Testis (tissue), 3 donors: ENCODE data around the gene VMP1. TPM values are rescaled to one million over a fixed set of nuclear protein-coding genes. Genes with fewer than 3 reads are reported as not detected.

Experiments used
- DNase-seq: peaks from one replicate; pipeline ENCODE4 v3.0.0-alpha.2; 2019
- H3K27ac ChIP-seq, 2 donors: fragments of 200-600 bp; sonication (generic); one replicate each; pipeline ENCODE4 v1.5.1; 2019
- H3K27me3 ChIP-seq: fragments of 200-600 bp; sonication (generic); one replicate; pipeline ENCODE4 v1.5.1; 2019
- H3K36me3 ChIP-seq: fragments of 200-600 bp; sonication (generic); one replicate; pipeline ENCODE4 v1.5.1; 2017; ENCODE audit warnings: low read depth; ENCODE audit errors: missing control alignments
- H3K4me1 ChIP-seq: fragments of 200-600 bp; sonication (generic); one replicate; pipeline ENCODE4 v1.5.1; 2019
- H3K4me3 ChIP-seq, 2 donors: fragments of 200-600 bp; sonication (generic); one replicate each; pipeline ENCODE4 v1.5.1; 2017 to 2019
- H3K9me3 ChIP-seq: fragments of 200-600 bp; sonication (generic); one replicate; pipeline ENCODE4 v1.5.1; 2017
- POLR2A ChIP-seq: fragments of 450-650 bp; IDR thresholded peaks from one replicate; pipeline ENCODE4 v1.6.1; 2017; ENCODE audit warnings: antibody characterized with exemption, mild to moderate bottlenecking, moderate library complexity
- WGBS, 2 donors: methylation state at CpG; one replicate each; pipeline ENCODE4 v1.1.5; 2018; 5-methylcytosine and 5-hydroxymethylcytosine counted together
- intact Hi-C: fragments of 100-400 bp; cut with DNase I; formaldehyde crosslinking; loops from one replicate; pipeline ENCODE4 v1.15.1; 2023; ENCODE audit warnings: low total_unique reads
- polyA plus RNA-seq: library from polyadenylated mRNA; stranded (reverse); fragments of 350-450 nt; fragmentation: Illumina TruSeq; extraction: RNeasy Lipid Tissue Mini Kit (QIAGEN cat#74804); gene quantifications from one replicate; pipeline ENCODE4 v1.2.3, GENCODE V29; 2014; ENCODE audit warnings: low read depth, low replicate concordance; ENCODE audit not compliant: insufficient read depth
- total RNA-seq, 2 donors: library from RNA; depleted of rRNA; stranded (reverse); fragments of >200 nt; gene quantifications; one replicate each; pipeline ENCODE4 v1.2.3, GENCODE V29; 2016
- TF ChIP-seq, protein P1 (sequence below), 3 experiments: fragments of 450-650 bp in 2 of 3; fragments of 200-600 bp in 1 of 3; sonication (generic) in 1 of 3; IDR thresholded peaks; one replicate each; pipeline ENCODE4 v1.5.1; 2016 to 2019; ENCODE audit warnings: antibody characterized with exemption in 3 of 3, mild to moderate bottlenecking in 2 of 3, moderate library complexity in 1 of 3

The VMP1 gene
- total and polyA plus RNA-seq, 3 donors from 2014 or later, result 63.1 to 144 (median 108) TPM

DNA sequence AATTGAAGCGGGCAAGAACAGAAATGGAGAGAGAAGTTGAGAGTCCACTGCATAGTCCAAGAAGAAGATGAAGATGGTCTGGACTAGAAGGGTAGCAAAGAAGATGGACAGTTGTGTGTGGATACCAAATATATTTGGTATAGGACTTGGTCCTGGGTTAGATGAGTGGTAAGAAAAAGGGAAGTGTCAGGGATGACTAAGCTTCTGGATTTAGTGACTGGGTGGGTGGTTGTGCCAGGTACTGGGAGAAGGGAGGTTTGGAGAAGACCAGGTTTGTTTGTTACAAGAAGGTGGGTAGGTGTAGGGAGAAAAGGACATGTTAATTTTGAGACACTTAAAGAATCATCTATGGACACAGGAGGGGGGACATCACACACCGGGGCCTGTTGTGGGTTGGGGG lies 5.4 kb downstream of the VMP1 start:
- no peak overlapping the region for H3K27ac ChIP-seq
- H3K4me1 ChIP-seq, result peaks cover 16% of the 10 kb centered on the region
- intact Hi-C loops, result no loop called here
- no peaks in the 10 kb centered on the region for H3K9me3 ChIP-seq
- no peaks in the 10 kb centered on the region for H3K27me3 ChIP-seq
- TF ChIP-seq, protein P1, sequence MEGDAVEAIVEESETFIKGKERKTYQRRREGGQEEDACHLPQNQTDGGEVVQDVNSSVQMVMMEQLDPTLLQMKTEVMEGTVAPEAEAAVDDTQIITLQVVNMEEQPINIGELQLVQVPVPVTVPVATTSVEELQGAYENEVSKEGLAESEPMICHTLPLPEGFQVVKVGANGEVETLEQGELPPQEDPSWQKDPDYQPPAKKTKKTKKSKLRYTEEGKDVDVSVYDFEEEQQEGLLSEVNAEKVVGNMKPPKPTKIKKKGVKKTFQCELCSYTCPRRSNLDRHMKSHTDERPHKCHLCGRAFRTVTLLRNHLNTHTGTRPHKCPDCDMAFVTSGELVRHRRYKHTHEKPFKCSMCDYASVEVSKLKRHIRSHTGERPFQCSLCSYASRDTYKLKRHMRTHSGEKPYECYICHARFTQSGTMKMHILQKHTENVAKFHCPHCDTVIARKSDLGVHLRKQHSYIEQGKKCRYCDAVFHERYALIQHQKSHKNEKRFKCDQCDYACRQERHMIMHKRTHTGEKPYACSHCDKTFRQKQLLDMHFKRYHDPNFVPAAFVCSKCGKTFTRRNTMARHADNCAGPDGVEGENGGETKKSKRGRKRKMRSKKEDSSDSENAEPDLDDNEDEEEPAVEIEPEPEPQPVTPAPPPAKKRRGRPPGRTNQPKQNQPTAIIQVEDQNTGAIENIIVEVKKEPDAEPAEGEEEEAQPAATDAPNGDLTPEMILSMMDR (IDR thresholded peaks at IDR 0.05), result no peak
- no peak for TF ChIP-seq POLR2A
- 92 to 98% methylated on average over 2 of the region's 2 CpGs for WGBS, 2 donors
- H3K36me3 ChIP-seq, result no peaks in the 10 kb centered on the region
- H3K4me3 ChIP-seq, result no peak overlapping the region
- DNase-seq, result no peak

DNA sequence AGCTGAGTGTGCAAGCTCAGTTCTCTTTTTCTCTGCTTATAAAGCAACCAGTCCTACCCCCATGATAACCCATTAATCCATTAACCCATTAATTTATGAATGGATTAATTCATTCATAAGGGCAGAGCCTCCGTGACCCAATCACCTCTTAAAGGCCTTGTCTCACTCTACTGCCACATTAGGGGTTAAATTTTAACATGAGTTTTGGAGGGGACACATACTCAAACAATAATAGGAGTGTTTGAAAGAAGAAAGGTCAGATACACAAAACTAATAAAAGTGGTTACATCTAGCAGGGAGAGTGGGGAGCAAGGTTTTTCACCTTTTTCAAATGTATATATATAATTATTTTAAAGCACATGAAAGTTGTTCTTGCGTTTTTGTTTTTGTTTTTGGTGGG lies 6.8 kb downstream of the VMP1 start:
- no peaks in the 10 kb centered on the region for H3K9me3 ChIP-seq
- H3K4me1 ChIP-seq, result peaks cover 13% of the 10 kb centered on the region
- DNase-seq, result no peak
- WGBS, 2 donors, result 90 to 94% methylated on average over 2 of the region's 2 CpGs
- H3K27me3 ChIP-seq, result no peaks in the 10 kb centered on the region
- no peaks in the 10 kb centered on the region for H3K36me3 ChIP-seq
- no peak overlapping the region for H3K27ac ChIP-seq
- H3K4me3 ChIP-seq, result no peak overlapping the region
- intact Hi-C loops, result no loop called here
- no peak for TF ChIP-seq POLR2A
- TF ChIP-seq, protein P1 (IDR thresholded peaks at IDR 0.05), result no peak

GRCh38 chr17:59716427-59716826 lies 9.0 kb downstream of the VMP1 start:
- no peak for DNase-seq
- Histone ChIP-seq H3K27ac (peak overlapping the region in 1 of 2 donors; percentile 10), H3K9me3 (no peaks in the 10 kb centered on the region), H3K4me3 (peak overlapping the region in 1 of 2 donors; percentile 30), H3K4me1 (peaks cover 13% of the 10 kb centered on the region), H3K36me3 (no peaks in the 10 kb centered on the region), H3K27me3 (no peaks in the 10 kb centered on the region)
- WGBS, 2 donors, result 66 to 73% methylated on average over 2 of the region's 2 CpGs
- TF ChIP-seq, protein P1 (IDR thresholded peaks at IDR 0.05), result no peak
- no peak for TF ChIP-seq POLR2A
- intact Hi-C loops, result no loop called here

DNA sequence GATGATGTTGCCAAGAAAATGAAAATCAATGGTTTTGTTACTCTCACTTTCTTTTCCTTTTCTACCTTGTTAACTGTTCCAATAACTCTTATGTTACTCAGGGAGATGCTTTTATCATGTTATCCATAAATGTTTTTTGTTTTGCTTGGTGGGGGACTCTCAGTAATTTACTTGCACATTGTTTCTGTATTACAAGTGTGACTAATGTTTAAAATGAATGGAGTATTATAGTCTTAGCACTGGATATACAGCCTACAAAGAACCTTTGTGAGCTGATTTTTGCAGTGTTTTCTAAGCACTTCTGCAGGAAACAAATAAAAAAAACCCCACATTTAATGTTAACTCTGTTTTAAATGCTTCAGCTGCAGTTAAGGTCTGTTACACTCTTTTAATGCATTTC lies 12.1 kb downstream of the VMP1 start:
- TF ChIP-seq, protein P1 (IDR thresholded peaks at IDR 0.05), result no peak
- TF ChIP-seq POLR2A, result no peak
- DNase-seq, result no peak
- H3K27me3 ChIP-seq, result no peaks in the 10 kb centered on the region
- no peak overlapping the region for H3K27ac ChIP-seq
- H3K36me3 ChIP-seq, result no peaks in the 10 kb centered on the region
- intact Hi-C loops, result no loop called here
- H3K9me3 ChIP-seq, result no peaks in the 10 kb centered on the region
- peaks cover 5% of the 10 kb centered on the region for H3K4me1 ChIP-seq
- H3K4me3 ChIP-seq, result no peak overlapping the region

- no peak for DNase-seq
- H3K9me3 ChIP-seq, result no peaks in the 10 kb centered on the region
- no peak for TF ChIP-seq POLR2A
- TF ChIP-seq, protein P1 (IDR thresholded peaks at IDR 0.05), result no peak
- H3K27ac ChIP-seq, result no peak overlapping the region
- H3K4me3 ChIP-seq, result no peak overlapping the region
- intact Hi-C loops, result no loop called here
- H3K27me3 ChIP-seq, result no peaks in the 10 kb centered on the region
- WGBS, 2 donors, result 89 to 96% methylated on average over 4 of the region's 4 CpGs
- peaks cover 6% of the 10 kb centered on the region for H3K4me1 ChIP-seq
- H3K36me3 ChIP-seq, result no peaks in the 10 kb centered on the region
These were observed 15.2 kb downstream of the VMP1 start for GRCh38 chr17:59722623-59723022.
